Stimulated activated memory B cell treated with anti-CD40 and anti-IgM and Interleukin-4, amounts not matched to agents 10 μg/mL and 1 μg/mL and 100 μg/mL, for 72 hours (primary cell): Measurements from ENCODE around the gene FKBP5.

Source experiments
- ATAC-seq: fragments of 150-1000 bp; cut with Tn5 transposase; 2 replicates; pipeline ENCODE4 v1.10.0; 2021
- H3K27ac Mint-ChIP-seq: one replicate; pipeline ENCODE4 v1.8.0; 2022; ENCODE audit warnings: mild to moderate bottlenecking, mixed read lengths
- H3K27me3 Mint-ChIP-seq: one replicate; pipeline ENCODE4 v1.8.0; 2022; ENCODE audit warnings: mixed read lengths
- H3K36me3 Mint-ChIP-seq: one replicate; pipeline ENCODE4 v1.8.0; 2022; ENCODE audit warnings: mixed read lengths
- H3K4me1 Mint-ChIP-seq: one replicate; pipeline ENCODE4 v1.8.0; 2022; ENCODE audit warnings: mixed read lengths
- H3K4me3 Mint-ChIP-seq: one replicate; pipeline ENCODE4 v1.8.0; 2022; ENCODE audit warnings: mild to moderate bottlenecking, moderate library complexity, mixed read lengths
- H3K9me3 Mint-ChIP-seq: one replicate; pipeline ENCODE4 v1.8.0; 2022; ENCODE audit warnings: mixed read lengths

The FKBP5 gene

DNA sequence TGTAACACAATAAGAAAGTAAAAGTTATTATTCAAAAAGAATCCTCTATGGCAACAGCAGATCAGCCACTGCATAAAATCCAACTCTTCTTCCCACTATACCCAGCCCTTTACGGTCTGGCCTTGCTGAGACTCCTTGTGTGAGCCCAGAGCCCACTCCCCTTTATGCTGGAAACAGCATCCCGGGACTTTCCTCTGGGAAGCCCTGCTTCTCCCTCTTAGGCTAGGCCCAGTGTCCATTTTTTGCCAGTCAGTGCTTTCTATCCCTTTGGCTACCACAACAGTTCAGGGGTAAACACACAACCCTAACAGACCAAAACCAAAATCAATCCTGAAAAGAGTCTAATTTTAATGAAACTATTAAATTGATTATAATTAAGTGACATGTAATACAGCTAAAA, 20.6 kb downstream of the FKBP5 start:
- Mint-ChIP-seq H3K27ac (peak overlapping the region; percentile 67), H3K4me3 (peak overlapping the region; percentile 67), H3K36me3 (no peaks in the 10 kb centered on the region), H3K27me3 (no peaks in the 10 kb centered on the region), H3K4me1 (peaks cover 14% of the 10 kb centered on the region), H3K9me3 (no peaks in the 10 kb centered on the region)
- ATAC-seq = no peak

DNA sequence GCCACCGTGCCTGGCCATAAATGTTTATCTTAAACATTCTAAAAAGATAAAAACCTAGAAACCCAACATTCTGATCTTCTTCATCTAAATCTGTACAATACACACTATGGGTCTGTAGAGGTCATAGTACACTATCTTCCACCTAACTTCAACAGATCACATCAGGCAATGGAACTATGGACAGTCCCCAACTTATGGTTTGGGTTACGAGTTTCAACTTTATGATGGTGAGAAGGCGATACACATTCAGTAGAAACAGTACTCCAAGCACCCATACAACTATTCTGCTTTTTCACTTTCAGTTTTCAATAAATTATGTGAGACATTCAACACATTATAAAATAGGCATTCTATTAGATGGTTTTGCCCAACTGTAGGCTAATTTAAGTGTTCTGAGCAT, 23.1 kb downstream of the FKBP5 start:
- H3K27ac Mint-ChIP-seq = no peak overlapping the region
- no peak overlapping the region for H3K4me3 Mint-ChIP-seq

GRCh38 chr6:35664945-35665344, 23.8 kb downstream of the FKBP5 start:
- H3K9me3 Mint-ChIP-seq = no peaks in the 10 kb centered on the region
- no peaks in the 10 kb centered on the region for H3K36me3 Mint-ChIP-seq
- ATAC-seq = no peak
- H3K4me3 Mint-ChIP-seq = no peak overlapping the region
- H3K4me1 Mint-ChIP-seq = peaks cover 14% of the 10 kb centered on the region
- H3K27ac Mint-ChIP-seq = no peak overlapping the region
- H3K27me3 Mint-ChIP-seq = no peaks in the 10 kb centered on the region

More for the DNA sequence above, 23.1 kb downstream of the FKBP5 start:
- Mint-ChIP-seq H3K36me3 (no peaks in the 10 kb centered on the region), H3K4me1 (peaks cover 14% of the 10 kb centered on the region), H3K27me3 (no peaks in the 10 kb centered on the region), H3K9me3 (no peaks in the 10 kb centered on the region)
- no peak for ATAC-seq

DNA sequence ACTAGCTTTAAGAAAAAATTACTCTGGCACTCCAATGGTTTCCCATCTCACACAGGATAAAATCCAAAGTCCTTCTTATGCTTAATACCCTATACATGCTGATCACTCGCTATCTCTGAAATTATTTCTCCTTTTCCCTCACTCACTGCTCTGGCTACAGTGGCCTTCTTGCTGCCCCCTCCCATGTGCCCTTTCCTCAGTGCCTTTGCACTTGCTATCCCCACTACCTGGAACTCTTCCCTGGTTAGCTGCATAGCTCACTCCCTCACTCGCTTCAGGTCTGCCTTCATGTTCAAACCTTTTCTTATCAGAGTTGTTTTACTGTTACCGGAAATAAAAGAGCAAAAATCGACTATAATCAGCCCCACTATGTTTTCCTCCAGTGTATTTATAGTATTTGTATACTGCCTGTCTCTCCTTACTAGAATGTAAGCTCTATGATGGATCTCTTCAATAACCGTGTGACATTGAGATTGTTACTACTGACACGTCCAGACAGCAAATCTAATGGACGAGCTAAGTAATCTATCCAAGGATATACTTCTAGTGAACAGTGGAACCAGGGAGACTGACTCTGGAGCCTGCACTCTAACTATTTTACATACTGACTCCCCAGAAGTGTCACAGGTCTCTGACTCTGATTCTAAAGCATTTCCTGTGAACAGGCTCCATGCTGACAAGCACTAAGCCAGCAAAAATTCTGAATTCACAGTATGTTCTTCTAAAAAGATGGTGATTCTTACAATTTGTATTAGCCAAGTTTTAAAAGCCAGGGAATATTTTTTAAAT, 25.1 kb downstream of the FKBP5 start:
- H3K4me1 Mint-ChIP-seq = peaks cover 10% of the 10 kb centered on the region
- no peak overlapping the region for H3K4me3 Mint-ChIP-seq
- H3K27me3 Mint-ChIP-seq = no peaks in the 10 kb centered on the region
- no peak overlapping the region for H3K27ac Mint-ChIP-seq
- ATAC-seq = no peak
- no peaks in the 10 kb centered on the region for H3K36me3 Mint-ChIP-seq
- no peaks in the 10 kb centered on the region for H3K9me3 Mint-ChIP-seq

DNA sequence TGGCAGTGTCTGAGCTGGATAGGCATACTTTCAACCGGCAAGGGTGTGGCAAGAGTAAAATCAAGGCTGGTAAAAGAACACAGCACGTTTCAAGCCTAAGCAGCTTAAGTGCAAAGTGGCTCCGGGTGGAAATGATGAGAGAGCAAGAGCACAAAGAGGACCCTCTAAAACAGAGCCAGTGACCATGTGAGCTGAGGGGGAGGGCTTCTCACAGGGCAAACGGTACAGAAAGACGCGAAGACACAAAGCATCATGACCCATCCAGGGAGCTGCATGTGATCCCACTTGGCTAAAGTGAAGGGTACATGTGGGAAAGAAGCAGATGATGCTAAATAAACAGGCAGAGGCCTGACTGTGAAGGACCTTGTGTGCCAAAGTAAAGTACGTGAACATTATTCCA, 25.7 kb downstream of the FKBP5 start:
- Mint-ChIP-seq H3K4me1 (peaks cover 5% of the 10 kb centered on the region), H3K36me3 (no peaks in the 10 kb centered on the region), H3K9me3 (no peaks in the 10 kb centered on the region), H3K27ac (no peak overlapping the region), H3K27me3 (no peaks in the 10 kb centered on the region), H3K4me3 (no peak overlapping the region)
- no peak for ATAC-seq

GRCh38 chr6:35654883-35655282, 33.8 kb downstream of the FKBP5 start:
- Mint-ChIP-seq H3K27ac (no peak overlapping the region), H3K36me3 (peaks cover 5% of the 10 kb centered on the region), H3K27me3 (no peaks in the 10 kb centered on the region), H3K4me3 (no peak overlapping the region), H3K4me1 (no peaks in the 10 kb centered on the region), H3K9me3 (no peaks in the 10 kb centered on the region)
- ATAC-seq = no peak

DNA sequence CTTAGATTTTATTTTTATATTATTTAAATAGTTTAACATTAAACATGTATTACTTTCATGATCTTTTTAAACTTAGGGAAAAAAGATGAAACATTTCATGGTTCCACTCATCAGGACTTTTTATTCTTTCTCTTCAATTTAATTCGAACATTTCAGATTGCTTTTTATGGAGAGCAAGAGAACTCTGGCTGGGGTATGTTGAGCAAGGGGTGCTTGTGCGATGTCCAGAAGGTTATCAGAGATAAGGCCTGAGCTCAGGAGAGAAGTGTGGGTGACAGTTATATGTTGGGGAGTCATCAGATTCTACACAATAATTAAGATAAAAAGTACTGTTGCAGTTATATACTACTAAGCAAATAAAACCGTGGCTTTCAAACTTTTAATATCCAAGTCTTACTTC, 37.5 kb downstream of the FKBP5 start:
- Mint-ChIP-seq H3K36me3 (peaks cover 5% of the 10 kb centered on the region), H3K9me3 (no peaks in the 10 kb centered on the region), H3K27ac (no peak overlapping the region), H3K27me3 (no peaks in the 10 kb centered on the region), H3K4me1 (no peaks in the 10 kb centered on the region), H3K4me3 (no peak overlapping the region)
- no peak for ATAC-seq

- H3K4me1 Mint-ChIP-seq = peaks cover 5% of the 10 kb centered on the region
- peaks cover 9% of the 10 kb centered on the region for H3K36me3 Mint-ChIP-seq
These were observed 38.7 kb downstream of the FKBP5 start for GRCh38 chr6:35650015-35650414.

DNA sequence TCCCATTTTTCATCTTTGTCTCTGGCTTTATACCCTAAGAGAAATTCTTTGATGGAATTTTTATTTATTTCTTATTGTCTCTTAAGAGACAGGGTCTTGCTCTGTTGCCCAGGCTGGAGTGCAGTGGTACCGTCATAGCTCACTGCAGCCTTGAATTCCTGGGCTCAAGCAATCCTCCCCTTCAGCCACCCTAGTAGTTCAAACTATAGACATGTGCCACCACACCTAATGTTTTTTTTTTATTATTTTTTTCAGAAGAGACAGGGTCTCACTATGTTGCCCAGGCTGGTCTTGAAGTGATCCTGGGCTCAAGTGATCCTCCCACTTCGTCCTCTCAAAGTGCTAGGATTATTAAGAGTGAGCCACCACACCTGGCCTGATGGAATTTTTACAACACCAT, 40.5 kb downstream of the FKBP5 start:
- Mint-ChIP-seq H3K36me3 (peaks cover 16% of the 10 kb centered on the region), H3K4me3 (no peak overlapping the region), H3K27me3 (no peaks in the 10 kb centered on the region), H3K9me3 (no peaks in the 10 kb centered on the region), H3K27ac (no peak overlapping the region), H3K4me1 (peaks cover 6% of the 10 kb centered on the region)
- ATAC-seq = no peak

More at GRCh38 chr6:35650015-35650414, 38.7 kb downstream of the FKBP5 start:
- no peaks in the 10 kb centered on the region for H3K27me3 Mint-ChIP-seq
- H3K4me3 Mint-ChIP-seq = no peak overlapping the region
- H3K27ac Mint-ChIP-seq = no peak overlapping the region
- no peaks in the 10 kb centered on the region for H3K9me3 Mint-ChIP-seq
- ATAC-seq = no peak

- no peak for ATAC-seq
- Mint-ChIP-seq H3K36me3 (peaks cover 12% of the 10 kb centered on the region), H3K4me3 (no peak overlapping the region), H3K9me3 (no peaks in the 10 kb centered on the region), H3K27ac (no peak overlapping the region), H3K27me3 (no peaks in the 10 kb centered on the region), H3K4me1 (peaks cover 6% of the 10 kb centered on the region)
These were observed 41.3 kb downstream of the FKBP5 start for GRCh38 chr6:35647400-35647799.

DNA sequence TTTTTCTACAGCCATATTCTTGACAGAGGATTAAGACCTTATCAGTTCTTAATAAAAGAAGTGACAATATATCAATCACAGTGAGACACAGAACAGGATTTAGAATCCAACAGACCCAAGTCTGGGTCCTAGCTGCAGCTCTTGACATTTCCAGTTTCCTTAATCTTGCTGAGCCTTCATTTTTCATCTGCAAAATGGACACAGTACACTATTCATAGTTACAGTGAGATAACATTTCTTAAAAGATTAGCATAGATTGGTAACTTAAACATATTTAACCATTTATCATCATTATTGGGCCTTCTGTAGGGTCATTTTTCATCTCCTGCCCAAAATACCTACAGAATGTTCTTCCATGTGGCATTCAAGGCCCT, 45.6 kb downstream of the FKBP5 start:
- H3K36me3 Mint-ChIP-seq = peaks cover 12% of the 10 kb centered on the region
- no peak for ATAC-seq
- H3K4me1 Mint-ChIP-seq = peaks cover 6% of the 10 kb centered on the region
- no peak overlapping the region for H3K27ac Mint-ChIP-seq
- H3K4me3 Mint-ChIP-seq = no peak overlapping the region
- no peaks in the 10 kb centered on the region for H3K27me3 Mint-ChIP-seq
- H3K9me3 Mint-ChIP-seq = no peaks in the 10 kb centered on the region

DNA sequence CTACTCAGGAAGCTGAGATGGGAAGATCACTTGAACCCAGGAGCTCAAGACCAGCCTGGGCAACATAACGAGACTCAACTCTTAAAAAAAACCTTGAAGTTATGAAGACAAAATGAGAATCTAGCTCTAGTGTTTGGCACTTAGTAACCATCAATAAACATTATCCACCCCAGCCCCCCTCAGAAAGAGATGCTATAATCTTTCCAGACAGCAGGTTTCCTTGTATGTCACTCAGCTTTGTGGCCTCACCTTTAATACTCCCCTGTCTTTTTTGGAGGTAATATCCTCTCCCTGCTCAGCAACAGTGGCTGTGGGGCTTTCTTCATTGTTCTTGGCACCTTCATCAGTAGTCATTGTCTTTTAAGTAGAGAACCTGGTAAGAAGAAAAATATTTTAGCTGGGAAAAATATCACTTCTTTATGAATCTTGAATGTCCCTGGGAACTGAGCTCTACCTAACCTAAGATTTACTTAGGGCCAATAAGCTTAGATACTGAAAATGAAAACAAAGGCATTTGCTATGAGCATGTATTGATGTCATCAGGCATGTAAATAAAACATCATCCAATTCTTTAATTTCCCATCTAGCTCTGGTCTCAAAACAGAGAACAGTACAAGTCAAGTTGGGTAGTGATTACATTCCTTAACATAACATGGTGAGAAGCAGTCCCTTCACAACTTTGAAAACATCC, 46.1 kb downstream of the FKBP5 start:
- no peak for ATAC-seq
- H3K4me1 Mint-ChIP-seq = peaks cover 6% of the 10 kb centered on the region
- no peaks in the 10 kb centered on the region for H3K27me3 Mint-ChIP-seq
- H3K4me3 Mint-ChIP-seq = no peak overlapping the region
- no peaks in the 10 kb centered on the region for H3K9me3 Mint-ChIP-seq
- H3K27ac Mint-ChIP-seq = no peak overlapping the region
- peaks cover 12% of the 10 kb centered on the region for H3K36me3 Mint-ChIP-seq

GRCh38 chr6:35640017-35640664, 48.6 kb downstream of the FKBP5 start:
- Mint-ChIP-seq H3K4me3 (no peak overlapping the region), H3K27me3 (no peaks in the 10 kb centered on the region), H3K9me3 (no peaks in the 10 kb centered on the region), H3K27ac (no peak overlapping the region), H3K4me1 (peaks cover 3% of the 10 kb centered on the region), H3K36me3 (peaks cover 15% of the 10 kb centered on the region)
- no peak for ATAC-seq

DNA sequence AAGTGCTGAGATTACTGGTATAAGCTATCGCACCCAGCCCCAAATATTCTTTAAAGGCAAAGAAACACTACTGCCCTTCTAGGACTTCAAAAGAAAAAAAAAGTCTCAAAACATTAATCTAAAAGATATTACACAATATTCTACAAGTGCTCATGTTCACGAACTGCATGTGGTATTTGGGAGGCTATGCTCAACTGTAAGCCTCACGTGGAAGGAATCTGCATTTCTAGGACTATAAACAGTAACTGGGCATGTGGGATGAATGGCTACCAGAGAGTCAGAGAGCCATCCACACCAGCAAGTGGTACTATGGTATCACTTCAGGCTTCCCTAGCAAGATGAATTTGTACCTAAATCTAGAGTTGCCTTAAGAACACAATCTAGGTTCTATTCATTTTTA, 50.0 kb downstream of the FKBP5 start:
- Mint-ChIP-seq H3K27me3 (no peaks in the 10 kb centered on the region), H3K36me3 (peaks cover 16% of the 10 kb centered on the region), H3K9me3 (no peaks in the 10 kb centered on the region), H3K4me1 (no peaks in the 10 kb centered on the region), H3K4me3 (no peak overlapping the region), H3K27ac (no peak overlapping the region)
- no peak for ATAC-seq

GRCh38 chr6:35637911-35638310, 50.8 kb downstream of the FKBP5 start:
- Mint-ChIP-seq H3K36me3 (peaks cover 12% of the 10 kb centered on the region), H3K27ac (no peak overlapping the region)

More at GRCh38 chr6:35637911-35638310, 50.8 kb downstream of the FKBP5 start:
- Mint-ChIP-seq H3K9me3 (no peaks in the 10 kb centered on the region), H3K4me3 (no peak overlapping the region), H3K27me3 (no peaks in the 10 kb centered on the region), H3K4me1 (no peaks in the 10 kb centered on the region)
- no peak for ATAC-seq
